T-helper 1 cell (primary cell): Measurements from ENCODE around the gene SNX9.
"Not testable (repeated sequence)": the region's sequence is repeated elsewhere in the genome, so short reads cannot be mapped to it uniquely, and the experiment has no call there.

ENCODE experiments used
- DNase-seq, 5 donors: peaks; one replicate each; pipeline ENCODE4 v3.0.0-alpha.2; 2012 to 2020

Gene SNX9

GRCh38 chr6:157956171-157956730 is 133.2 kb downstream of the SNX9 start:
- no peak for DNase-seq

- DNase-seq = no peak
Observed at GRCh38 chr6:157959451-157960227, 136.6 kb downstream of the SNX9 start.

- no peak for DNase-seq
Observed at GRCh38 chr6:157961153-157961831, 138.2 kb downstream of the SNX9 start.

GRCh38 chr6:157961832-157962575 is 139.0 kb downstream of the SNX9 start:
- DNase-seq = no peak

GRCh38 chr6:157962601-157963302 is 139.7 kb downstream of the SNX9 start:
- peak in 1 of 5 donors; percentile 63 for DNase-seq

- no peak for DNase-seq
Observed at GRCh38 chr6:157964100-157964499, 141.1 kb downstream of the SNX9 start.

GRCh38 chr6:157965387-157965786 is 142.3 kb downstream of the SNX9 start:
- no peak for DNase-seq

GRCh38 chr6:157966589-157966977 is 143.5 kb downstream of the SNX9 start:
- DNase-seq = no peak

- no peak for DNase-seq
Observed at GRCh38 chr6:157967020-157967419, 144.0 kb downstream of the SNX9 start.

GRCh38 chr6:157967486-157967885 is 144.4 kb downstream of the SNX9 start:
- no peak for DNase-seq

GRCh38 chr6:157972177-157972576 is 149.1 kb downstream of the SNX9 start:
- DNase-seq = not testable (repeated sequence)

GRCh38 chr6:157974341-157974894 is 151.4 kb downstream of the SNX9 start:
- DNase-seq = no peak

- no peak for DNase-seq
Observed at GRCh38 chr6:157974967-157975366, 151.9 kb downstream of the SNX9 start.

- no peak for DNase-seq
Observed at GRCh38 chr6:157975456-157975855, 152.4 kb downstream of the SNX9 start.

- no peak for DNase-seq
Observed at GRCh38 chr6:157976345-157977175, 153.5 kb downstream of the SNX9 start.

- no peak for DNase-seq
Observed at GRCh38 chr6:157977176-157977804, 154.2 kb downstream of the SNX9 start.

- DNase-seq = no peak
Observed at GRCh38 chr6:157978021-157978783, 155.2 kb downstream of the SNX9 start.

GRCh38 chr6:157980288-157981131 is 157.5 kb downstream of the SNX9 start:
- DNase-seq = peak in 1 of 5 donors; percentile 17

GRCh38 chr6:157981132-157981394 is 158.0 kb downstream of the SNX9 start:
- DNase-seq = no peak
